ENCODE data around the gene PKMYT1. TPM values are rescaled to one million over a fixed set of nuclear protein-coding genes. Genes with fewer than 3 reads are reported as not detected.

Gene PKMYT1
- polyA plus RNA-seq, 1 donor = 22.0 TPM

DNA sequence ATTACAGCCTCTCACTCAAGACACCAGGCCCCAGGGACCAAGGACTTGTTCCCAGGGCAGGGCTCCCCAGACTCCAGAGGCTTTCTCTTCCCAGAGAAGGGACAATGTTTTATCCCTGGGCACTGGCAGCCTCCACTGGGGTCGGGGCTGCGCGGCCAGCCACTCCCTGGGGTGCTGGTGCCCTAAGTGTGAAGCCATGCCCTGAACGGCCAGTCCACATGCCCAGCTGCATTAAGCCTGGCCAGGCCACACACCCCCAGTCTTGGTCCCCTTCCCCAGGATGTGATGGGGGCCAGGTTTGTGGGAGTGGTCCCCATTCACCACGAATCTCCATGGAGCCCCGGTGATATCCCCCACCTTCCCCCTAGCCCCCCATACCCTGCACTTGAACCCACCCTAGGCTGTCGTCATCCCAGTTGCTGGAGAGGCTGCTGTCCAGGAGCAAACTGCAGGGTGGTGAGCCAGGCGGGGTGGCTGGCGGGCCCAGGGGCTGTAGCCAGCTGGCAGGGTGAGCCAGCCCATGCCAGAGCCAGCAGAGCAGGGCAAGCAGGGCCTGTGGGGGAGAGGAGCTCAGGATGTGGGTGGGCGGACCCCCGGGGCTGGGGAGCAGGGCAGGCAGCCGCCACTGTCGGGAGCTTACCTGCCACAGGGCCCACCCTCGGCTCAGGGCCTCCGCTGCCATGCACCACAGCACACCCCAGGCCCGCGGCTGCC, 6.5 kb downstream of the PKMYT1 start:
- no peak for DNase-seq

DNA sequence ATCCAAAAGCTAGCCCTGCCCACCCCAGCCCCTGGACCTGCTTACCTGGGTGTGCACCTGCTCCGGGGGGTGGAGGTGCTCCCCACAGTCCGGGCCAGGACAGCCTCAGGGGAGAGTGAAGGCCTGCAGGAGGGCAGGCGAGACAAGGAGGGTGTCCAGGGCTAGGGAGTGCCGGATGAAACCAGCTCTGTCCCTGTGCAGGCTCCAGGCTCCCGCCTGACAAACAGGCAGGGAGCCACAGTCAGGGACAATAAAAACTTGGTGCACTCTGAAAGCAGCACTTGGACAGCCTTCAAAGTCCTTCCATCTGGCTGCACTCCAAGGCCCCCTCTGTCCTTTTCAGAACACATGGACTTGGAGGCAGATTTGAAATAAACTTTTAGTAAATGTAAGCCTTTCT, 7.2 kb downstream of the PKMYT1 start:
- no peak for DNase-seq

DNA sequence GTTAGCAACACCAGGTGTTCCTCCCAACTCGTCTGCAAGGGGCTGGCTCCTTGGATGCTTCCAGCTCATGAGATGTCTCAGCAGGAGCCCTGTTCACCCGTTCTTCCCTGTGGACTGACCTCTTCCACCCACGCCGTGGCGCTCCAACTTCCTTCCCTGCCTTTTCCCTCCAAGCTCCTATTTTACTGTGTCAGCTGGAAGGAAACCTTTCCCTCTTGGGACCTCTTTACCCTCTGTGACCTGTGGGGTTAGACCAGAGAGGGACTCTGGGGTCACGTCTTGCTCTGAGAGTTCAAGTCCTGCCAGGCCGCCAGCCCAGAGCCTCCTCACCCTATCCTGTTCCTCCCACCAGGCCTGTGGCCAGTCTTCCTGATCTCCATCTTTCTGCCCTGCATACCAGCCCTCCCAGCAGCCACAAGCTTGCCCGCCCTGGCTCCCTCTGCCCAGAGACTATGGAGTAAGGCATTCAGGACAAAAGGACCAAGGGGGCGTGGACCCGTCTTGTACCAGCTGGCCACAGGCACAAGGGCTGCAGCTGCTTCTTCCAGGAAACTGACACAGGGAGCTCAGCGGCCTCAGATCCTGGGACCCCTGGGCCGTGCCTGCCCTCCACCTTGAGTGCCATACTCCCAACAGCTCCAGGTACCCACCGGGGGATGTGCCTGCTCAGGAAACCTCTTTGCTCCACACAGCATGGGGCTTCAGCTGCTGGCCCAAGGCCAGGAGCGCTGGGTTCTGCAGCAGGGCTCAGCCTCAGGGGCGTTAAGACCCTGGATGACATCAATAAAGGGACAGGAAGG, 8.1 kb downstream of the PKMYT1 start:
- no peak for DNase-seq

DNA sequence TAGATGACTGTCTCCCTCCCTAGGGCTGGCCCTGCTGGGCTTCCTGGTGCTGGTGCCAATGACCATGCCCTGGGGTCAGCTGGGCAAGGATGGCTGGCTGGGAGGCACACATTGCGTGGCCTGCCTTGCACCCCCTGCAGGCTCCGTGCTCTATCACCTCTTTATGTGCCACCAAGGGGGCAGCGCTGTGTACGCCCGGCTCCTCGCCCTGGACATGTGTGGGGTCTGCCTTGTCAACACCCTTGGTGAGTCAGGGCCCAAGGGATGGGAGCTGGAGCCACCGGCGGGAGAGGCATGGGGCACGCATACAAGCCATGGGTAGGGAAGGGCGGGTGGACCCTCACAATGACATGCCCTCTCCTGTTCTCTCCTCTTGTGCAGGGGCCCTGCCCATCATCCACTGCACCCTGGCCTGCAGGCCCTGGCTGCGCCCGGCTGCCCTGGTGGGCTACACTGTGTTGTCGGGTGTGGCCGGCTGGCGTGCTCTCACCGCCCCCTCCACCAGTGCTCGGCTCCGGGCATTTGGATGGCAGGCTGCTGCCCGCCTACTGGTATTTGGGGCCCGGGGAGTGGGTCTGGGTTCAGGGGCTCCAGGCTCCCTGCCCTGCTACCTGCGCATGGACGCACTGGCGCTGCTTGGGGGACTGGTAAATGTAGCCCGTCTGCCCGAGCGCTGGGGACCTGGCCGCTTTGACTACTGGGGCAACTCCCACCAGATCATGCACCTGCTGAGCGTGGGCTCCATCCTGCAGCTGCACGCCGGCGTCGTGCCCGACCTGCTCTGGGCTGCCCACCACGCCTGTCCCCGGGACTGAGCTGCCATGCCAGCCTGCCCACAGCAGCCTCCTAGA, 8.9 kb downstream of the PKMYT1 start:
- no peak for DNase-seq

DNA sequence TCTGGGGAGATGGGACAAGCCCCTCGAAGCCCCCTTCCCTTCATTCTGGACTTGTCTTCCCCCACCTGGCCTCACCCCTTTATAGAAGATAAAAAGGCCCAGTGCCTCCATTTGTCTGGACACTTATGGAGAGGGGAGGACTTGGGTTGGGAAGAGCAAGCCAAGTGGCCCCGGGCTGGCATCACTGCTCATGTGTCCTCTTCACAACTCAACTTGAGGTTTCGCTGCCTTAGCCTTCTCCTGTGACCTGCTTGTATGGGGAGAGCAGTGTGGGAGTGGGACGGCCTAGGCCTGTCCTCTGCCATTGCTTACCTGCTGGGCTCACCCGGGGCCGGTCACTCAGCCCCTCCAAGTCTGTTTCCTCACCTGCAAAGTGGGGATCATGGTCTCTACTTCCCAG, 9.7 kb downstream of the PKMYT1 start:
- DNase-seq = no peak

DNA sequence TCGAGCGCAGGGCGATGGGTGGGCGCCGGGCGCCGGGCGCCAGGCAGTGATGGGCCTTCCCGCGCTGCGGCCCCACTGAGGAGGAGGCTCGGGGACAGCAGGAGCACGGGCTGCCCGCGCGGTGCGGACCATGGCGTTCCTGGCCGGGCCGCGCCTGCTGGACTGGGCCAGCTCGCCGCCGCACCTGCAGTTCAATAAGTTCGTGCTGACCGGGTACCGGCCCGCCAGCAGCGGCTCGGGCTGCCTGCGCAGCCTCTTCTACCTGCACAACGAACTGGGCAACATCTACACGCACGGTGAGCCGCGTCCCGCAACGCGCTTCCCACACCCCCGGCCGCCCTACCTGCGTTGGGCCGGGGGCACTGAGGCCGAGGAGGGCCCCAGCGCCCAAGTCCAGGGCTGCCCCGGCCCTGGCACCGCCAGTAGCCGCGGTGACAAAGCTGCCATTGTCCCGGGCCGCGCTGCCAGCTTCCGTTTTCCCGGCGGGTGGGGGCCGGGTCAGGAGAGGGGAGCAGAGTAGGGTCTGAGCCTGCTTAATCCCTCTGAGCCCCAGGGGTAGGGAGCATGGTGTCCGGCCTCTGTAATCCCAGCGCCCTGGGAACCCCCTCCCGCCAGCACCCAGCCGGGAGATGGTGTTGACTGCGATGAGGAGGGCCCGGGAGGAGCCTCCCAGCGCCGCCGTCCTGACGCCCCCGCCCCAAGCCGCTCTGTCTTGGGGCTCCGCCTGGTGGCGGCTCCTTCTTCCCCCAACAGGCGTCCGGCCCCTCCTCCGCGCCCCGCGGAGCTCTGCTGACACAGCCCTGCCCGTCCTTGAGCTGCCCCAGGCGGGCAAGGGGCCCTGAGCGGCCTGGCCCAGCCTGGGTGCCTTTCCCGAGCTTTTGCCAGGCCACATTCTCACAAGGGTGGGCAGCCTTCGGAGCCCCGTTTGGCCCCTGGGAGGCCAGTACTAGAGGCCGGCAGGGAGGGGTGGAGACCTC, 10.4 kb downstream of the PKMYT1 start:
- no peak for DNase-seq

DNA sequence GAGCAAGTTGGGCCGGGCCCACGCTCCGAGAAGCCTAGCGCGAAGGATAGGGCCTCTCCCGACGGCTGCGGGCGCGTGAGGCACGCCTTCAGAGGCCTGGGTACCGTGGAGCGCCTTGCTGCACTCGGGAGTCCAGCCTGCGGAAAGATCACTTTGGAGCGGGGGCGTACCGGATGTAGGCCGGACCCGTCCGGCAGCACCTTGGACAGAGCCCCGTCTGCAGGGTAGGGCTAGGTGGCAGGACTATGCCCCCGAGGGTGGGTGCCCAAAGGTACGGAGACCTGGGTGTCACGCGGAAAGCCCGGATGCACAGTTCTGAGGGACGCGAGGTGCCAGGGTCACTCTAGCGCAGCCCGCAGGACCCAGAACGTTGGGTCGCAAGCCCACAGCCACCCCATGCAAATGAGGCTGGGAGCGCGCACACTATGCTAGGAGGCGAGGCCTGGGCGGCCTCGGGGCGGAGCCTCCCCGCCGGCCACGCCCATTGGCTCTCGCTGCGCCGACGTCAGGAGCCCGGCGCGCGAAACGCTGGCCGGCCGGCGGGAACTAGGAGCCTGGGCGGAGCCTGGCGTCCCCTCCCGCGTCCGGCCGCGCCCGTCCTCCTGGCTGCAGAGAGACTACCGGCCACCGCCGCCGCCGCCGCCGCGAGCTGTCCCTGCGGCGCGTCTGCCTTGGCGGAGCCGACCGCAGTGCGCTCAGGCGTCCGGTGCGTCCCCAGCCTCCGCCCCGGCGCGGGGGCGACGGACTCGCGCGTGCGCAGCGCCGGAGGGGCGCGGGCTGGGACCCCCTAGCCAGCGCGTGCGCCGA, 11.3 kb downstream of the PKMYT1 start, which contains the start of gene PAQR4:
Gene PAQR4 (plus strand): TSS at position 611 of the 807 bp plus-strand sequence. CDS start 327 bp downstream, outside the sequence.
- DNase-seq = peak; percentile 87

DNA sequence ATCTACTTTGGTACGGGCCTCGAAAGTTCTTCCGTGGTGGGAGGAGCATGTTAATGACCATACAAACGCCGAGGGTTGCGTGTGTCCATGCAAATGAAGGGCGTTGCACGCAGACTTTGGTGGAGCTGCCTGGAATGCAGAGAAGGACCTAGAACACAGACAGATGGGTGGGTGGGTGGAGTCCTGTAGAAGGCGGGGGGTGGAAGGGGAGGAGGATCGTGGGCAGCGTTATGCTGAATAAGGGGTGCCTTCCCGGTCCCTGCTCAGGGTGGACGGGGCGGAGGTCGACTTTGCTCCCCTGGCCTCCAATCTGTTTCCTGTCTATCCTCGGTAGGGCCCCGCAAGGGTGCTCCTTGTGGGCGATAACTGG, 11.9 kb downstream of the PKMYT1 start:
- DNase-seq = no peak

DNA sequence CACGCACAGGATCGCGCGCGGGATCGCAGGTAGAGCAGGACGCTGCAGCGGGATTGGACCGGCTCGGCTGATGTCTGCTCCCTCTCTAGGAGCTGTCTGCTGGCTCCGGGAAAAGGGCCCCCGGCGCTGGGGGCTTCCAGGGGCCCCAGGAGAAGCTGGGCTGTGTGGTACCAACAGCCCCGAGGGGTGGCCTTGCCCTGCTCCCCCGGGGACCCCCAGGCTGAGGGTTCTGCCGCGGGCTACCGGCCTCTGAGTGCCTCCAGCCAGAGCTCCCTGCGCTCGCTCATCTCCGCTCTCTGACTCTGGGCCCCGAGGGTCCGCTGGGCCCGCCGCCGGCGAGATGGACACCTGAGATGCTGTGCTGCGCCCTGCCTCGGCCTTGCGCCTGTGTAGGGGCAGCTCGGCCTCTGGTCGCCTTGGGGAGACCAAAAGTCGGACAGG, 12.5 kb downstream of the PKMYT1 start:
- no peak for DNase-seq

DNA sequence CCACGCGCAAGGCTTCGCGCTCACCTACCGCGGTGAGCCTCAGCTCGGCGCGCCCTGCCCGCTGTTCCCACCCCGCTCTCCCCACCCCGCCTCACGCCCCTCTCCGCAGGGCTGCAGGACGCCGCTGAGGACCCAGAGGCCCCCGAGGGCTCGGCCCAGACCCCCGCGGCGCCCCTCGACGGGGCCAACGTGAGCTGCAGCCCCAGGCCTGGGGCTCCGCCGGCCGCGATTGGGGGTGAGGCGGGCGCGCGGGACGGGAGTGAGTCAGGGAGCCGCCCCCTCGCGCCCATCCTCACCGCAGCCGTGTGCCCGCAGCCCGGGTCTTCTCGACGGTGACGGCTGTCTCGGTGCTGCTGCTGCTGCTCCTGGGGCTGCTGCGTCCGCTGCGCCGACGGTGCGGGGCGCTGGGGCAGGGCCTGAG, 13.0 kb downstream of the PKMYT1 start:
- DNase-seq = no peak

DNA sequence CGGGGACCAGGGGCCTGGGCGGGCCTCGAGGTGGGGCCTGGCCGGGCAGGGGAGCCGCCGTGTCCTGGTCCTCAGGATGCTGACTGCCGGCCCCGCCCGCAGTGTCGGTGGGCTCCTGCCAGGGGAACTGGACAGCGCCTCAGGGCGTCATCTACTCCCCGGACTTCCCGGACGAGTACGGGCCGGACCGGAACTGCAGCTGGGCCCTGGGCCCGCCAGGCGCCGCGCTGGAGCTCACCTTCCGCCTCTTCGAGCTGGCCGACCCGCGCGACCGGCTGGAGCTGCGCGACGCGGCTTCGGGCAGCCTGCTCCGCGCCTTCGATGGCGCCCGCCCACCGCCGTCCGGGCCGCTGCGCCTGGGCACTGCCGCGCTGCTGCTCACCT, 13.4 kb downstream of the PKMYT1 start:
- DNase-seq = no peak

DNA sequence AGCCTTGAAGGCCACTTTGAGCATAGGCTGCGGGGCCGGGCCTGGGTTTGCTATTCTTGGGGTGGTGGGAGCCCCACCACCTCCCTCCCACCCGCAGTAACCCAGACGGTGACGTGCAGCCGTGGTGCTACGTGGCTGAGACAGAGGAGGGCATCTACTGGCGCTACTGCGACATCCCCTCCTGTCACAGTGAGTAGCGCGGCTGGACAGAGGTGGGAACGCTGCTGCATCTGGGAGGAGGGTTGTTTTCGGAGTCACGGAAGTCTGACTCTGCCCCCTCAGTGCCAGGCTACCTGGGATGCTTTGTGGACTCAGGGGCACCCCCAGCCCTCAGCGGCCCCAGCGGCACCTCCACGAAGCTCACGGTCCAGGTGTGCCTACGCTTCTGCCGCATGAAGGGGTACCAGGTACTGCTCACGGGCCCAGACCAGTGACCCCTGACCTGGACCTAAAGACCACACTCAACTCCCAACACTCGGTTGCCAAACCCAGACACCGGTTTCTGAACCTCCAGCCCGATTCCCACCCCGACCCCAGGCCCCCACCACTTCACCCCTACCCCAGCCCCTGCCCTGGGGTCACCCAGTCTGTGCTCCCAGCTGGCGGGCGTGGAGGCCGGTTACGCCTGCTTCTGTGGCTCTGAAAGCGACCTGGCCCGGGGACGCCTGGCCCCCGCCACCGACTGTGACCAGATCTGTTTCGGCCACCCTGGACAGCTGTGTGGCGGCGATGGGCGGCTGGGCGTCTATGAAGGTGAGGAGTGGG, 14.0 kb downstream of the PKMYT1 start:
- DNase-seq = no peak

DNA sequence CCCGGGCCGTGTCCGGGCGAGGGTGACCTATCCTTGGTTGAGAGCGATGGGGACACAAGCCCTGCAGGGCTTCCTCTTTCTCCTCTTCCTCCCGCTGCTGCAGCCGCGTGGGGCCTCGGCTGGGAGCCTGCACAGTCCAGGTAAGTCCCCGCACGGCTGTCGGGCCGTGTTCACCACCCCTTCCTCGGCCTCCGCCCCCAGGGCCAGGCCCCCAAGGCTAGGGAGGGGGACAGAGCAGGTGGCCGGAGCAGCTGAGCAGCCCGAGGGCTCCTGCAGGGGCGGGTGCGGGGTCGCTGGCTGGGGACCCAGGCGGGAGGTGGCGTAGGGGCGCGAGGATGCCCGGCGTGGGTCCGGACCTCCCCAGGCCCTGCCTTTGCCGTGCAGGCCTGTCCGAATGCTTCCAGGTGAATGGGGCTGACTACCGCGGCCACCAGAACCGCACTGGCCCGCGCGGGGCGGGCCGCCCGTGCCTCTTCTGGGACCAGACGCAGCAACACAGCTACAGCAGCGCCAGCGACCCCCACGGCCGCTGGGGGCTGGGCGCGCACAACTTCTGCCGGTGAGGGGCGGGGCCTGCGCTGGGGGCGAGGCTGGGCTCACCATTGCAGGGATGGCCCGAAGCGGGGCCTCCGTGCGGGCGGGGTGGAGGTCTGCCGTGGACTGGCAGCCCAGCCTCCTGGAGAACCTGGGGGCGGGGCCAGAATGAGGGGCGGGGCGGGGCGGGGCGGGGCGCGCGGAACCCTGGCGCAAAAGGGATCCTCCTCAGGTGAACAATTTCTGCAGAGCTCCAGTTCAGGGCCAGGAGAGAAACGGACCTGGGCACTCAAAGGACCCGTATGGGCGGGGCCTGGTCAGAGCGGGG, 15.5 kb downstream of the PKMYT1 start:
- no peak for DNase-seq

DNA sequence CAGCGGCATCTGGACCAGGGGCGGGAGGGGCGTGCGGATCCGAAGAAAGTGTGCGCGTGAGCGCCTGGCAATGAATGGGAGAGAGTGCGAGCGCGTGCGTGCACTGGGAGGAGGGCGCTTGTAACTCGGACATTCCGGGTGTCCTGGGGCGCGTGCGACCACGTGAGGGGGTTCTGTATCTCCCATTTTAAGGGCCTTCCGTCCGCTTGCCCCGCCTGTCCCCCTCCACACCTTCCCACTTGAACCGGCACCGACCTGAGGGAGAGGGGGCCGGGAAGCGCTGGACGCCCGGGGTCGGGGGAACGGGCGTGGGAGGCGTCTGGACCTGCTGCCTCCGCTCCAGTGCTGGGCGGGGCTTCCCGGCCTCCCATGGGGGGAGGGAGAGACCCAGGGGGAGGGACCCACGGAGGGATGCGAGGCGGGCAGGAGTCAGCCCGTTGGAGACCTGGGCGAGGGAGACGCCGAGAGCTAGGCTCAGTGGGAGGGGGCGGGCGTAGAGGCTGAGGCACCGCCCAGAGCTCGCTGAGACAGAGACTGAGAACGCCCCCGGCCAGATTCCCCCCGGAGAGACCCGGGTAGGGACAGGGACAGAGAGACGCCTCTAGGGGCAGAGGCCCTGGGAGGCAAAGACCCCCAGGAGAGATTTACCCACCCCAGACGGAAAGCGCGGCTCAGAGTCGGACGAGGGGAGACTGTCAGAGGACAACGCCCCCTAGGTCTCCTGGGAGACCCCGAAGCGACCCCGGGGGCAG, 16.3 kb downstream of the PKMYT1 start, which contains the start of gene KREMEN2:
Gene KREMEN2 (plus strand): TSS at position 553 of the 752 bp plus-strand sequence. CDS start 246 bp downstream, outside the sequence.
- no peak for DNase-seq

DNA sequence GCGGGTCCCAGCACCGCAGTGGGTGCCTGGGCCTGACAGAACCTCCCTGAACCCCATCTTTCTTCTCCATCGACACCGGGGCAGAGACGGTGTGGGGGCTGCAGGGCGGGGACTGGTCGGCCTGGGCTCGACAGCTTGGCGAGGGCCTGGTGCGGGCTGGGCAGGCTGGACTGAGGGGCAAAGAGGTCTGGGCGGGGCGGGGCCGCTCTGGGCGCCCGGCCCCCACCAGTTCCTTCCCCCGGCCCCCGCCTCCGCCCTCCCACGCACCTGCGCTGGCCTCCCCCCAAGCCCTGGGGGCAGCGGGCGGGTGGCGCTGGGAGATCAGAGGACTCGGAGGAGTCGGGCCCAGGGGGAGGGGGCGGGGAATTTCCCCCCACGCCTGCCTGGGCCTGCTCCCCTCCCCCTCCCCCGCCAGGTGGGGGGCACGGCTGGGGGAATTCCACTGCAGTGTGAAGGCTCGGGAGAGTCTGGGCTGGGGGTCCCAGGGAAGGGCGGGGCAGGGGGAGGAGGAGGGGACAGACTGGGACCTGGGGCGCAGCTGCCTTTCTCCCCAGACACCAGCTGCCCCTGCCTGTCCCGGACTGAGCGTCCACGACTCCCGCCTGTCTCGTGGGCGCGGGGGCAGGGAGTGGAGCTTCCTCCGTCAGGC, 17.0 kb downstream of the PKMYT1 start:
- DNase-seq = no peak

DNA sequence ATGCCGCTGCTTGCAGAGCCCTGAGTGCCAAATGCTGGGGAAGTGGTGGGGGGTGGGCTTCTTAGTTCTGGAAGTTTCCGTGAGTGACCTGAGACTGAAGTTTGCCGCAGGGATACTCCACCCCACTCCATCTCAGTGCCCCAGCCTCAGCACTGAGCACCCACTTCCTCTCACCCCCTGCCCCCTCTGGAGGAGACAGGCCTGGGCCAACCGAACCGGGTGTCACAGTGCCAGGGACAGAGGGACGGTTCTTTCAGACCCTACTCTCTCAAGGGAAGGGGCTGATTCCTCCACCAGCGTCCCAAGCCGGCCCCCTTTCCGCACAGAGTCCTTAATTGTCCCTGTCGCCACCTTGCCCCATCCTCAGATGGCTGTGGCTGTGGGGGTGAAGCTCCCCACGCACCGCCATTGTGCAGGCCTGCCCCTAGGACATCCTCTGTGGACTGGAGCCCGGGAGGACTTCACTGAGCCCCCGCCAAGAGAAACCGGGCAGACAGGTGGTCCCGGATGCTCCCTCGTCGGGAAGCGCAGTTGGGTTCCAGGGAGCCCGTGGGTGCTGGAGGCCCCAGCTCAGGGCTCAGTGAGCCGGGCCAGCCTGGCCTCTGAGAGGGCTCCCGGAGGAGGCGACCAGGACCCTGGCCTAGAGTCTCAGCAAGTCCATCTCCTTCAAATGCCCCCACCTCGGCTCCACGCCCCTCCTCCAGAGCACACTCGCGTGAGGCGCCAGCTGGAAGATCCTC, 17.7 kb downstream of the PKMYT1 start:
- DNase-seq = no peak

Data from left kidney (tissue), 2 donors.